ENCODE results near the gene DCST1.
"Not testable (repeated sequence)": the region's sequence is repeated elsewhere in the genome, so short reads cannot be mapped to it uniquely, and the experiment has no call there.

DNA sequence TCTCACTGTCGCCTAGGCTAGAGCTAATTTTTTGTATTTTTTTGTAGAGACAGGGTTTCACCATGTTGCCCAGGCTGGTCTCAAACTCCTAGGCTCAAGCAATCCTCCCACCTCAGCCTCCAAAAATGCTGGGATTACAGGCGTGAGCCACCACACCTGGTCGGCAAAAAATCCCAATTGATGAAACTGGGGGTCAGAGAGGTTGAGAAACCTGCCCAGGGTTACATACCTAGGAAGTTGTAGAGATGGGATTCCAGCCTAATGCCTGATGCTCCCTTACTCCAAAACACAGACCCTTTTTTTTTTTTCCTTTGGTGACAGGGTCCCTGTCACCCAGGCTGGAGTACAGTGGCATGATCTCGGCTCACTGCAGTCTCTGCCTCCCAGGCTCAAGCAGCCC lies 46.9 kb upstream of the DCST1 start:
- TF ChIP-seq SUZ12 (IDR thresholded peaks at IDR 0.05; ENCODE audit: extremely low read depth, insufficient read depth, insufficient read length); ZNF274 (IDR thresholded peaks at IDR 0.05; ENCODE audit: low read depth, low read length): not testable (repeated sequence)
